Liver (tissue), 9 donors: ENCODE results near the gene ABL2. TPM values are rescaled to one million over a fixed set of nuclear protein-coding genes. Genes with fewer than 3 reads are reported as not detected.

Source experiments
- DNase-seq: peaks from one replicate; pipeline ENCODE4 v3.0.0-alpha.2; 2017; ENCODE audit warnings: low spot score
- H3K27ac ChIP-seq, 2 donors: one replicate each; pipeline ENCODE4 v1.7.0; 2013; ENCODE audit warnings: inconsistent platforms in 2 of 2, low read length in 2 of 2, control low read depth in 1 of 2, low read depth in 1 of 2, mild to moderate bottlenecking in 1 of 2
- H3K27me3 ChIP-seq, 4 donors: one replicate each; pipeline versions ENCODE4 v1.6.1 to v1.7.0; 2013; ENCODE audit warnings: low read length in 3 of 4, inconsistent platforms in 1 of 4, mild to moderate bottlenecking in 1 of 4, moderate library complexity in 1 of 4; ENCODE audit not compliant: control insufficient read depth in 4 of 4, insufficient read depth in 4 of 4
- H3K36me3 ChIP-seq, 4 donors: one replicate each; pipeline versions ENCODE4 v1.6.1 to v1.7.0; 2013; ENCODE audit warnings: low read length in 3 of 4, mild to moderate bottlenecking in 3 of 4, low read depth in 1 of 4, moderate library complexity in 1 of 4; ENCODE audit not compliant: control insufficient read depth in 4 of 4, insufficient read depth in 3 of 4
- H3K4me1 ChIP-seq, 4 donors: one replicate each; pipeline versions ENCODE4 v1.6.1 to v1.7.0; 2013; ENCODE audit warnings: low read length in 3 of 4, mild to moderate bottlenecking in 3 of 4, moderate library complexity in 1 of 4; ENCODE audit not compliant: control insufficient read depth in 4 of 4, insufficient read depth in 4 of 4
- H3K4me3 ChIP-seq, 3 donors: one replicate each; pipeline versions ENCODE4 v1.6.1 to v1.7.0; 2013; ENCODE audit warnings: low read length in 3 of 3, control low read depth in 1 of 3, low read depth in 1 of 3, mild to moderate bottlenecking in 1 of 3
- H3K9ac ChIP-seq, 2 donors: one replicate each; pipeline ENCODE4 v1.7.0; 2013; ENCODE audit warnings: low read length in 2 of 2, mild to moderate bottlenecking in 2 of 2, moderate library complexity in 2 of 2, control low read depth in 1 of 2, low read depth in 1 of 2
- H3K9me3 ChIP-seq, 4 donors: one replicate each; pipeline versions ENCODE4 v1.6.1 to v1.7.0; 2013; ENCODE audit warnings: low read length in 3 of 4; ENCODE audit not compliant: control insufficient read depth in 4 of 4
- FOXA1 ChIP-seq: IDR thresholded peaks from 2 replicates; pipeline ENCODE4 v1.6.1; 2016; ENCODE audit warnings: antibody characterized with exemption
- FOXA2 ChIP-seq: IDR thresholded peaks from 2 replicates; pipeline ENCODE4 v1.6.1; 2016; ENCODE audit warnings: antibody characterized with exemption
- GABPA ChIP-seq, 2 donors: IDR thresholded peaks in 1 of 2; conservative IDR thresholded peaks in 1 of 2; 2 replicates each; pipeline ENCODE4 v1.6.1; 2016; ENCODE audit warnings: antibody characterized with exemption in 2 of 2, mild to moderate bottlenecking in 1 of 2, moderate library complexity in 1 of 2
- HNF4A ChIP-seq, 2 donors: conservative IDR thresholded peaks; 2 replicates each; pipeline ENCODE4 v1.6.1; 2016; ENCODE audit warnings: antibody characterized with exemption in 2 of 2, mild to moderate bottlenecking in 2 of 2
- JUND ChIP-seq, 2 donors: IDR thresholded peaks; 2 replicates each; pipeline ENCODE4 v1.6.1; 2016; ENCODE audit warnings: antibody characterized with exemption in 2 of 2
- NR2F2 ChIP-seq: IDR thresholded peaks from 2 replicates; pipeline ENCODE4 v1.6.1; 2016; ENCODE audit warnings: antibody characterized with exemption
- RXRA ChIP-seq, 2 donors: IDR thresholded peaks; 2 replicates each; pipeline ENCODE4 v1.6.1; 2017 to 2018; ENCODE audit warnings: antibody characterized with exemption in 2 of 2, mild to moderate bottlenecking in 1 of 2
- TAF1 ChIP-seq: conservative IDR thresholded peaks from 2 replicates; pipeline ENCODE4 v1.6.1; 2016; ENCODE audit warnings: antibody characterized with exemption, mild to moderate bottlenecking
- YY1 ChIP-seq: IDR thresholded peaks from 2 replicates; pipeline ENCODE4 v1.6.1; 2016; ENCODE audit warnings: antibody characterized with exemption, mild to moderate bottlenecking
- WGBS: extraction: QIAGEN DNeasy Blood & Tissue Kit; methylation state at CpG from one replicate; pipeline ENCODE4 v1.1.7; 2013; 5-methylcytosine and 5-hydroxymethylcytosine counted together
- polyA plus RNA-seq, 2 donors: library from polyadenylated mRNA; stranded (reverse) in 1 of 2; unstranded in 1 of 2; fragments of 200-250 nt in 1 of 2; fragments of >200 nt in 1 of 2; fragmentation: Nextera tagmentation in 1 of 2; extraction: Ambion mirVana in 1 of 2; gene quantifications; one replicate each; pipeline versions ENCODE4 v1.2.1 to v1.2.3, GENCODE V29; 2013 to 2015
- total RNA-seq, 2 donors: library from RNA; depleted of rRNA; stranded (reverse); fragments of >200 nt; gene quantifications; one replicate each; pipeline ENCODE4 v1.2.3, GENCODE V29; 2014
- TF ChIP-seq, protein P1 (sequence below): fragments of 150-350 bp; IDR thresholded peaks from 2 replicates; pipeline ENCODE4 v1.5.1; 2017; ENCODE audit warnings: improper control_type of control experiment, low read depth, low read length; ENCODE audit not compliant: missing input control
- TF ChIP-seq, protein P2 (sequence below): IDR thresholded peaks from 2 replicates; pipeline ENCODE4 v1.6.1; 2016; ENCODE audit warnings: antibody characterized with exemption
- TF ChIP-seq, protein P3 (sequence below): IDR thresholded peaks from 2 replicates; pipeline ENCODE4 v1.6.1; 2016; ENCODE audit warnings: antibody characterized with exemption
- TF ChIP-seq, protein P4 (sequence below): IDR thresholded peaks from 2 replicates; pipeline ENCODE4 v1.6.1; 2016; ENCODE audit warnings: antibody characterized with exemption
- donor health status: healthy.
- donor health status: healthy.
- donor health status: healthy.
- donor health status: healthy.
- donor health status: healthy.

ABL2 gene
- total and polyA plus RNA-seq, 4 donors = 1.8 to 7.8 (median 3.4) TPM

- TF ChIP-seq, protein P1, sequence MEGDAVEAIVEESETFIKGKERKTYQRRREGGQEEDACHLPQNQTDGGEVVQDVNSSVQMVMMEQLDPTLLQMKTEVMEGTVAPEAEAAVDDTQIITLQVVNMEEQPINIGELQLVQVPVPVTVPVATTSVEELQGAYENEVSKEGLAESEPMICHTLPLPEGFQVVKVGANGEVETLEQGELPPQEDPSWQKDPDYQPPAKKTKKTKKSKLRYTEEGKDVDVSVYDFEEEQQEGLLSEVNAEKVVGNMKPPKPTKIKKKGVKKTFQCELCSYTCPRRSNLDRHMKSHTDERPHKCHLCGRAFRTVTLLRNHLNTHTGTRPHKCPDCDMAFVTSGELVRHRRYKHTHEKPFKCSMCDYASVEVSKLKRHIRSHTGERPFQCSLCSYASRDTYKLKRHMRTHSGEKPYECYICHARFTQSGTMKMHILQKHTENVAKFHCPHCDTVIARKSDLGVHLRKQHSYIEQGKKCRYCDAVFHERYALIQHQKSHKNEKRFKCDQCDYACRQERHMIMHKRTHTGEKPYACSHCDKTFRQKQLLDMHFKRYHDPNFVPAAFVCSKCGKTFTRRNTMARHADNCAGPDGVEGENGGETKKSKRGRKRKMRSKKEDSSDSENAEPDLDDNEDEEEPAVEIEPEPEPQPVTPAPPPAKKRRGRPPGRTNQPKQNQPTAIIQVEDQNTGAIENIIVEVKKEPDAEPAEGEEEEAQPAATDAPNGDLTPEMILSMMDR = no peak
Measured at GRCh38 chr1:179146476-179146875, 83.0 kb downstream of the ABL2 start (continued).

DNA sequence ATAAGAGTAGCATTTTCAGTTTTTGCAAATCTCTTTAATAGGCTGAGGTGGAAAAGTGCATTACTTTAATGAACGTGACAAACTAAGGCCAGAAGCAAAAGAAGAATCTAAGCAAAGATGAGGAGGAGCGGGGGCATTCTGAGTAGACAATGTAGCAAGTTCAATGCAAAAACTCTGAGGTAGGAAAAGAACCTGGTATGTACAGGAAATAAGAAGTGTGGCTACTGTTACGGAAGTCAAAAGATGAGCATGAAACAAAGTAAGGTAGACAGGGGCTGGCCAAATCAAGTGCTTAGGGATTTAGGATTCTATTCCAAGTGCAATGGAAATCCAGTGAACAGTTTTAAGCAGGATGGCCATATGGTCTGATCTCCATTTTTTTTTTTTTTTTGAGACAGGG lies 84.0 kb downstream of the ABL2 start:
- no peaks in the 10 kb centered on the region for H3K27me3 ChIP-seq
- no peak for DNase-seq
- TF ChIP-seq, protein P2, sequence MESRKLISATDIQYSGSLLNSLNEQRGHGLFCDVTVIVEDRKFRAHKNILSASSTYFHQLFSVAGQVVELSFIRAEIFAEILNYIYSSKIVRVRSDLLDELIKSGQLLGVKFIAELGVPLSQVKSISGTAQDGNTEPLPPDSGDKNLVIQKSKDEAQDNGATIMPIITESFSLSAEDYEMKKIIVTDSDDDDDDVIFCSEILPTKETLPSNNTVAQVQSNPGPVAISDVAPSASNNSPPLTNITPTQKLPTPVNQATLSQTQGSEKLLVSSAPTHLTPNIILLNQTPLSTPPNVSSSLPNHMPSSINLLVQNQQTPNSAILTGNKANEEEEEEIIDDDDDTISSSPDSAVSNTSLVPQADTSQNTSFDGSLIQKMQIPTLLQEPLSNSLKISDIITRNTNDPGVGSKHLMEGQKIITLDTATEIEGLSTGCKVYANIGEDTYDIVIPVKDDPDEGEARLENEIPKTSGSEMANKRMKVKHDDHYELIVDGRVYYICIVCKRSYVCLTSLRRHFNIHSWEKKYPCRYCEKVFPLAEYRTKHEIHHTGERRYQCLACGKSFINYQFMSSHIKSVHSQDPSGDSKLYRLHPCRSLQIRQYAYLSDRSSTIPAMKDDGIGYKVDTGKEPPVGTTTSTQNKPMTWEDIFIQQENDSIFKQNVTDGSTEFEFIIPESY = no peak
- TF ChIP-seq FOXA1 = no peak
- TF ChIP-seq HNF4A (conservative IDR thresholded peaks at IDR 0.05) = no peak
- TF ChIP-seq RXRA (IDR thresholded peaks at IDR 0.05) = no peak
- TF ChIP-seq FOXA2 = no peak
- TF ChIP-seq, protein P3, sequence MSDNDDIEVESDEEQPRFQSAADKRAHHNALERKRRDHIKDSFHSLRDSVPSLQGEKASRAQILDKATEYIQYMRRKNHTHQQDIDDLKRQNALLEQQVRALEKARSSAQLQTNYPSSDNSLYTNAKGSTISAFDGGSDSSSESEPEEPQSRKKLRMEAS = no peak
- no peak for TF ChIP-seq GABPA (IDR thresholded peaks at IDR 0.05 in 1 of 2, conservative IDR thresholded peaks at IDR 0.05 in 1 of 2)
- TF ChIP-seq TAF1 = no peak
- TF ChIP-seq, protein P4, sequence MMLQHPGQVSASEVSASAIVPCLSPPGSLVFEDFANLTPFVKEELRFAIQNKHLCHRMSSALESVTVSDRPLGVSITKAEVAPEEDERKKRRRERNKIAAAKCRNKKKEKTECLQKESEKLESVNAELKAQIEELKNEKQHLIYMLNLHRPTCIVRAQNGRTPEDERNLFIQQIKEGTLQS = no peak
- TF ChIP-seq JUND (IDR thresholded peaks at IDR 0.05) = no peak
- TF ChIP-seq, protein P1 = no peak
- TF ChIP-seq NR2F2 = no peak
- TF ChIP-seq YY1 = no peak
- no peak overlapping the region for H3K27ac ChIP-seq
- H3K4me3 ChIP-seq = no peak overlapping the region
- no peak overlapping the region for H3K9ac ChIP-seq
- 97% methylated on average over 3 of the region's 3 CpGs for WGBS
- no peaks in the 10 kb centered on the region for H3K9me3 ChIP-seq
- H3K4me1 ChIP-seq = peaks cover 0 to 3% (median 0%) of the 10 kb centered on the region in 4 donors
- peaks cover 0 to 2% (median 0%) of the 10 kb centered on the region in 4 donors for H3K36me3 ChIP-seq

- DNase-seq = no peak
- WGBS = 99% methylated on average over 1 of the region's 1 CpG
- Histone ChIP-seq H3K36me3 (peaks cover 0 to 2% (median 0%) of the 10 kb centered on the region in 4 donors), H3K27ac (no peak overlapping the region), H3K4me3 (no peak overlapping the region), H3K9ac (no peak overlapping the region), H3K4me1 (peaks cover 0 to 3% (median 0%) of the 10 kb centered on the region in 4 donors), H3K9me3 (no peaks in the 10 kb centered on the region), H3K27me3 (no peaks in the 10 kb centered on the region)
- TF ChIP-seq, protein P1 = no peak
Measured at GRCh38 chr1:179144626-179145025, 84.9 kb downstream of the ABL2 start.
